WERI-Rb-1 (cell line): Measurements from ENCODE around the gene CCDC102A.
"Not testable (repeated sequence)": the region's sequence is repeated elsewhere in the genome, so short reads cannot be mapped to it uniquely, and the experiment has no call there.

Experiments used
- DNase-seq: peaks from one replicate; pipeline ENCODE4 v3.0.0-alpha.2; 2020
- H3K27ac ChIP-seq: fragments of 250-450 bp; sonication (Bioruptor Pico); 2 replicates; pipeline ENCODE4 v1.5.1; 2020; ENCODE audit warnings: mild to moderate bottlenecking, moderate library complexity
- H3K27me3 ChIP-seq: fragments of 250-450 bp; sonication (Bioruptor Pico); 2 replicates; pipeline ENCODE4 v1.5.1; 2021; ENCODE audit warnings: mild to moderate bottlenecking, low read depth, moderate library complexity; ENCODE audit not compliant: insufficient read depth, severe bottlenecking
- H3K36me3 ChIP-seq: fragments of 250-450 bp; sonication (Bioruptor Pico); 2 replicates; pipeline ENCODE4 v1.5.1; 2020; ENCODE audit warnings: mild to moderate bottlenecking, moderate library complexity
- H3K4me3 ChIP-seq: 2 replicates; pipeline ENCODE4 v1.5.1; 2011; ENCODE audit warnings: low read depth, mild to moderate bottlenecking, control low read depth, low read length
- H3K9me3 ChIP-seq: fragments of 250-450 bp; sonication (Bioruptor Pico); 2 replicates; pipeline ENCODE4 v1.5.1; 2021; ENCODE audit warnings: mild to moderate bottlenecking, moderate library complexity; ENCODE audit not compliant: severe bottlenecking
- TF ChIP-seq, protein P1 (sequence below): IDR thresholded peaks from 2 replicates; pipeline ENCODE4 v1.5.1; 2011; ENCODE audit warnings: low read depth, mild to moderate bottlenecking, control low read depth, inconsistent platforms, low read length

The CCDC102A gene

DNA sequence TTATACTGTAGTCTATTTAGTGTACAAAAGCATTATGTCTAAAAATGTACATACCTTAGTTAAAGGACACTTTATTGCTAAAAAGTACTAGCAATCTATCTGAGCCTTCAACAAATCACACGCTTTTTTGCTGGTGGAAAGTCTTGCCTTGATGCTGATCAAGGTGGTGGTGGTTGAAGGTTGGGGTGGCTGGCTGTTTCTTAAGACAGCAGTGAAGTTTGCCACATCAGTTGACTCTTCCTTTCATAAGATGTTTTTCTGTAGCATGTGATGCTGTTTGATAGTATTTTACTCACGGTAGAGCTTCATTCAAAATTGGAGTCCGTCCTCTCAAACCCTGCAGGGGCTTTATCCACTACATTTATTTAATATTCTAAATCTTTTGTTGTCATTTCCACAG is 14.7 kb upstream of the CCDC102A start:
- Histone ChIP-seq H3K27me3 (no peaks in the 10 kb centered on the region), H3K9me3 (no peaks in the 10 kb centered on the region)

DNA sequence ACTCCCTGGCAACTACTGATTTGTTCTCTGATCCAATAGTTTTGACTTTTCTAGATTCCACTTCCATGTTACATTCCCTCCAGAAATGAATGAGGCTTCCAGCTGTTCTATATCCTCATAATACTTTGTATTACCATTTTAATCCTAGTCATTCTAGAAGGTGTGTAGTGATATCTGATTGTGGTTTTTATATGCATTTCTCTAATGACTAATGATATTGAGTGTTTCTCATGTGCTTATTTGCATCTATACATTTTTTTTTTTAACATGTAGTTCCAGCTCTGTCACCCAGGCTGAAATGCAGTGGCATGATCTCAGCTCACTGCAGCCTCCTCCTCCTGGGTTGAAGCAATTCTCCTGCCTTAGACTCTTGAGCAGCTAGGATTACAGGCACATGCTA is 13.4 kb upstream of the CCDC102A start:
- Histone ChIP-seq H3K27me3 (no peaks in the 10 kb centered on the region), H3K9me3 (no peaks in the 10 kb centered on the region), H3K4me3 (no peak overlapping the region), H3K27ac (no peak overlapping the region), H3K36me3 (no peaks in the 10 kb centered on the region)
- no peak for DNase-seq
- TF ChIP-seq, protein P1, sequence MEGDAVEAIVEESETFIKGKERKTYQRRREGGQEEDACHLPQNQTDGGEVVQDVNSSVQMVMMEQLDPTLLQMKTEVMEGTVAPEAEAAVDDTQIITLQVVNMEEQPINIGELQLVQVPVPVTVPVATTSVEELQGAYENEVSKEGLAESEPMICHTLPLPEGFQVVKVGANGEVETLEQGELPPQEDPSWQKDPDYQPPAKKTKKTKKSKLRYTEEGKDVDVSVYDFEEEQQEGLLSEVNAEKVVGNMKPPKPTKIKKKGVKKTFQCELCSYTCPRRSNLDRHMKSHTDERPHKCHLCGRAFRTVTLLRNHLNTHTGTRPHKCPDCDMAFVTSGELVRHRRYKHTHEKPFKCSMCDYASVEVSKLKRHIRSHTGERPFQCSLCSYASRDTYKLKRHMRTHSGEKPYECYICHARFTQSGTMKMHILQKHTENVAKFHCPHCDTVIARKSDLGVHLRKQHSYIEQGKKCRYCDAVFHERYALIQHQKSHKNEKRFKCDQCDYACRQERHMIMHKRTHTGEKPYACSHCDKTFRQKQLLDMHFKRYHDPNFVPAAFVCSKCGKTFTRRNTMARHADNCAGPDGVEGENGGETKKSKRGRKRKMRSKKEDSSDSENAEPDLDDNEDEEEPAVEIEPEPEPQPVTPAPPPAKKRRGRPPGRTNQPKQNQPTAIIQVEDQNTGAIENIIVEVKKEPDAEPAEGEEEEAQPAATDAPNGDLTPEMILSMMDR = no peak

More for the DNA sequence above, 14.7 kb upstream of the CCDC102A start:
- H3K4me3 ChIP-seq = no peak overlapping the region
- TF ChIP-seq, protein P1 = no peak
- no peak for DNase-seq
- H3K27ac ChIP-seq = no peak overlapping the region
- no peaks in the 10 kb centered on the region for H3K36me3 ChIP-seq

DNA sequence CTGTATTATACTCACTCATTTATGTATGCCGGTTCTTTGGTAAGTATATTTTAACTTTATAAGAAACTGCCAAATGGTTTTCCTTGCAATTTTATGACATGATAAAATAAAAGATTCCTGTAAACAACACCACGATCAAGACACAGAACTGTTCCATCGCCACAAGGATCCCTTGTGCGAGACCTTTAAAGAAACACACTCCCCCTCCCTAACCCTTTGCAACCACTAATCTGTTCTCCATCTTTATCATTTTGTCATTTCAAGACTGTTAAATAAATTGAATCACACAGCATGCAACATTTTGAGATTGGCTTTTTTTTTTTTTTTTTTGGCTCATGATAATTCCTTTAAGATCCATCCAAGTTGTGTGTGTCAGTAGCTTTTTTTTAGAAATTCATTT is 12.0 kb upstream of the CCDC102A start:
- no peaks in the 10 kb centered on the region for H3K36me3 ChIP-seq
- no peaks in the 10 kb centered on the region for H3K27me3 ChIP-seq
- H3K4me3 ChIP-seq = no peak overlapping the region
- no peak for DNase-seq
- no peak overlapping the region for H3K27ac ChIP-seq
- no peaks in the 10 kb centered on the region for H3K9me3 ChIP-seq
- TF ChIP-seq, protein P1 = no peak

DNA sequence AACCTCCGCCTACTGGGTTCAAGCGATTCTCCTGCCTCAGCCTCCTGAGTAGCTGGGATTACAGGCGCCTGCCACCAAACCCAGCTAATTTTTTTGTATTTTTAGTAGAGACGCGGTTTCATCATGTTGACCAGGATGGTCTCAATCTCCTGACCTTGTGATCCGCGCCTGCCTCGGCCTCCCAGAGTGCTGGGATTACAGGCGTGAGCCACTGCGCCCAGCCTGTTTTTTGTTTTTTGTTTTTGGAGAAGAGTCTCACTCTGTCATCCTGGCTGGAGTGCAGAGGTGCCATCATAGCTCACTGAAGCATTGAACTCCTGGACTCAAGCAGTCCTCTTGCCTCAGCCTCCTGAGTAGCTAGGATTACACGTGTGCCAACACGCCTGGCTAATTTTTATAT is 11.2 kb upstream of the CCDC102A start:
- not testable (repeated sequence) for H3K4me3 ChIP-seq, H3K9me3 ChIP-seq, H3K27me3 ChIP-seq, H3K27ac ChIP-seq, H3K36me3 ChIP-seq, DNase-seq

DNA sequence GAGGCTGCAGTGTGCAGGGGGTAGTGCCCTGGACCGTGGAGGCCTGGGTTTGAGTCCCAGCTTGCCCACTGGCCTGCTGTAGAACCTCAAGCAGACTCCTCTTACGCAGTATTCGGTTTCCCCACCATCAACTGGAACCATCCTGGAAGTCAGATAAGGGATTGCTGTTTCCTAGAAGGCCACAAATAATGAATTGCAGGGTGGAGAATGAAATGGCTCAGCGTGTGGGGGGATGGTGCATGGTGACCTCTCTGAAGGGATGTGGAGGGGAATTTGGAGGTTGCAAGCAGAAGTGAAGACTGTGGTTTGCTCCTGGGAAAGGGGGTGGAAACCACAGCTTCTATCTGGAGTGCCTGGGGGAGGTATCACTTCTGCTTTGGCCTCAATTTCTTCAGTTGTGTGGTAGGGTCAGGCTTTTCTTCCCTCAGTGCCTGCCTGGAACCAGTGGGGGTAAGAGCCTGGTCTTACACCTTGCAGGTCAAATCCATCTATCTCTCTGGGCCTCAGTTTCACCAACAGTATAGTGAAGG is 7.8 kb upstream of the CCDC102A start:
- Histone ChIP-seq H3K4me3 (no peak overlapping the region), H3K9me3 (no peaks in the 10 kb centered on the region), H3K36me3 (no peaks in the 10 kb centered on the region), H3K27ac (no peak overlapping the region), H3K27me3 (no peaks in the 10 kb centered on the region)
- TF ChIP-seq, protein P1 = no peak
- DNase-seq = no peak

DNA sequence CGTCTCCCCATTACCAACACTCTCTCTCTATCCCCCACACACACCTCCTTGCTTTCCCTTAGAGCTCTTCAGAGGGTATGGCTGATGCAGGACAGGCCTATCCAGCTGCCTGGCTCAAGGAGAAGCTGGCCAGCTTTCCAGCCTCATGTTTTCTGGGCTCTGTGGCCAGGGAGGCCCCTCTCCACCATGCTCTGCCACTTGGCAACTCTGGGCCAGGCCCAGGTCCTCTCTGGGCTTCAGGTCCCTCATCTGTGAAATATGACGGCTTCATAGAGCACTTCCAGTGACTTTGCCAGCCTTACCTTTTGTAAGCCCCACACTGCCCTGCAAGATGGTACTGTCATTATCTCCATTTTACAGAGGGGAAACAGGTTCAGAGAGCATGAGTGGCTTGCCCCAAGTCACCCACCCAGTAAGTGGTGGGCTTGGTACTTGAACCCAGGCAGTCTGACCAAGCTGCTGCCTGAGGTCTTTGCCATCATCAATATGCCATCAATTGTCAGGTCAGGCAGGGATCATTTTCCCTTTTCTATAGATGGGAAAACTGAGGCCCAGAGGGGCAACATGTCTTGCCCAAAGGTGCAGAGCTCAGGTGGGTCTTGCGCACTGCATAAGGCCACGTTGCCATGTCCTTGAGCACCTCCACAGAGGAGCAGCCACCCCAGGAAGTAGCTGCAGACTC is 5.5 kb upstream of the CCDC102A start:
- H3K27me3 ChIP-seq = no peaks in the 10 kb centered on the region
- no peak overlapping the region for H3K4me3 ChIP-seq
- no peak overlapping the region for H3K27ac ChIP-seq
- no peak for DNase-seq
- no peaks in the 10 kb centered on the region for H3K9me3 ChIP-seq
- no peaks in the 10 kb centered on the region for H3K36me3 ChIP-seq
- TF ChIP-seq, protein P1 = no peak
